Measurements from ENCODE around the gene CMTM8.
"Not testable (repeated sequence)": the region's sequence is repeated elsewhere in the genome, so short reads cannot be mapped to it uniquely, and the experiment has no call there.

CMTM8 gene

DNA sequence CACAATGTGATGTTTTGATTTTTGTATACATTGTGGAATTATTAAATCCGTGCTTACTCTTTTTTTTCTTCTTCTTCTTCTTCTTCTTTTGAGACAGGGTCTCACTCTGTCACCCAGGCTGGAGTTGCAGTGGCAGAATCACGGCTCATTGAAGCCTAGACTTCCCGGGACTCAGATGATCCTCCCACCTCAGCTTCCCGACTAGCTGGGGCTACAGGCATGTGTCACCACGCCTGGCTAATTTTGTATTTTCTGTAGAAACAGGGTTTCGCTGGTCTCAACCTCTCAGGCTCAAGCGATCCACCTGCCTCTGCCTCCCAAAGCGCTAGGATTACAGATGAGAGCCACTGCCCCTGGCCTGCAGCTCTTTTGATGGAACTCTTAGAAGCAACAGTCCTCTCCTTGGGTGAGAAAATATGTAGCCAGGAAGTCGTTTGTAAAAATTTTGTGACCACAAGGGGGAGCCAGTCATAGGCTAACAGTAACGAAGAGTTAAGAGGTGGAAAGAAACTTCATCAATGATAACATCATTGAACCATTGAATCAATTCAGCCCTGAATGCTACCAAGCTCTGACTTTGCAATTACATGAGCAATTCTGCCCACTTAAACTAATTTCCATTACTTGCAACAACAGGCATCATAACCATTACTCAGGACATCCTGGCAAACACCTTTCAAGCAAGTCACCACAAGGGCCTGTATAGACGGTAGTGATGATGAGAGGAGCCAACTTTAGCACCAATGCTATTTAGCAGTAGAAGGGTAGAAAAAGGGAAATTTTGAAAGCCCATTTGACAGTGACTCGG is 136.5 kb downstream of the CMTM8 start:
- DNase-seq = peak in 25 of 56 donors; percentile 1 to 63 (median 14)

- no peak for DNase-seq
Measured at GRCh38 chr3:32375596-32375930, 137.1 kb downstream of the CMTM8 start.

GRCh38 chr3:32376115-32376514 is 137.6 kb downstream of the CMTM8 start:
- no peak for DNase-seq

DNA sequence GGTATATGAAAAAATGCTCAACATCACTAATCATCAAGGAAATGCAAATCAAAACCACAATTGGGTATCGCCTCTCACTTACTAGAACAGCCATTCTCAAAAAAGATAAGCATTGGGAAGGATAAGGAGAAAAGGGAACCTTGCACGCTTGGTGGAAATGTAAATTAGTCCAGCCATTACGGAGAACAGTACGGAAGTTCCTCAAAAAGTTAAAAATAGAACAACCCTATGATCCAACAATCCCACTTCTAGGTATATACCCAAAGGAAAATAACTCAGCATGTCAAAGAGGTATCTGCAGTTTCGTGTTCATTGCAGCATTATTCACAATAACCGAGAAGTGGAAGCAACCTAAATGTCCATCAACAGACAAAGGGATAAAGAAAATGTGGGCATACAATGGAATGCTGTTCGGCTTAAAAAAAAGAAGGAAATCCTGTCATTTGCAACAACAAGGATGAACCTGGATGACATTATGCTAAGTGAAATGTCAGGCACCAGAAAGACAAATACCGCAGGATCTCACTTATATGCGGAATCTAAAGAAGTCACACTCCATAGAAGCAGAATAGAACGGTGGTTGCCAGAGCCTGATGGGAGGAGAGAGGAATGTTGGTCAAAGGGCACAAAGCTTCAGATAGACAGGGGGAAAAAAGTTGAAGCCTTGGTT is 141.5 kb downstream of the CMTM8 start:
- no peak for DNase-seq

DNA sequence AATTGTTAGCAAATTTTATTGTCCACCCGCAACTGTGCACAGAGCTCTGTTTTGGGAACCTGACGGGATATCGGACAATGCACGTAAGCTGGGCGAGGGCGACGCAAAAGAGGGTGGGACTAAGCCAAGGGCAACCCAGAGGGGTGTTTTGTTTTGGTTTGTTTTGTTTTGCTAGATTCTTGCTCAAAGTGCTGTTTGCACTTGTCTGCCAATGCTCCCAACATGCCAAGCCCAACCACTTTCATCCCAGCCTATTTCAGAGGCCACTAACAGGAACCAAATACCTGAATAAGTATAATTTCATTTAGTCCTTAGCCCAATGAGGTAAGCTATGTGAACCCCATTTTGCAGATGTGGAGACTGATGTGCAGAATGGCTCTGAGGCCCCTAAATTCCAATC is 143.4 kb downstream of the CMTM8 start:
- no peak for DNase-seq

DNA sequence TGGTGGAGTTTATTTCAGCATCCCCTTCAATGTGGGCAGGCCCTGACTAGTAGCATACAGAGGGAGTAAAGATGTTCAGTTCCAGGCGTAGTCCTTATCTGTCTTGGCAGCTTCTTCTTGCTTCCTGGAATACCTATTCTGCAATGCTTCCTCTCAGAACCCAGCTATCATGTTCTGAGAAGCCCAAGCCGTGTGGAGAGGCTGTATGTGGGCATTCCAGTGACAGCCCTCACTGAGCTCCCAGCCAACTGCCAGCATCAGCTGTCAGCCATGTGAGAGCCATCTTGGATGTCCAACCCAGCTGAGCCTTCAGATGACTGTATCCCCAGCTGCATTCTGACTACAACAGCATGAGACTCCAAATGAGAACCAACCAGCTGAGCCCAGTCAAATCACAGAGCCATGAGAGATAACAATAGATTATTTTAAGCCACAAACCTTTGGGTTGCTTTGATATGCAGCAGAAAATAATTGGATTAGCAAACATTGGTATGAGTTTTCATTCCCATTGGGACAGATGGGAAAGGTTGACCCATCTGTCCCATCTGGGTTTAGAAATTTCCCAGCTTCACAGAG is 144.7 kb downstream of the CMTM8 start:
- DNase-seq = no peak

GRCh38 chr3:32384938-32385337 is 146.5 kb downstream of the CMTM8 start:
- no peak for DNase-seq

- no peak for DNase-seq
Measured at GRCh38 chr3:32387512-32387911, 149.0 kb downstream of the CMTM8 start.

GRCh38 chr3:32389577-32389976 is 151.1 kb downstream of the CMTM8 start:
- not testable (repeated sequence) for DNase-seq

GRCh38 chr3:32391643-32392535 is 153.4 kb downstream of the CMTM8 start, which contains the start of gene CMTM7:
Gene CMTM7, plus strand, starts transcription at chr3:32391853. Its CDS starts 54 bp downstream, at chr3:32391907.
- peak in 7 of 56 donors; percentile 8 to 45 (median 14) for DNase-seq

- DNase-seq = no peak
Measured at GRCh38 chr3:32392536-32393302, 154.2 kb downstream of the CMTM8 start.

GRCh38 chr3:32395496-32395895 is 157.0 kb downstream of the CMTM8 start:
- no peak for DNase-seq

GRCh38 chr3:32397941-32398340 is 159.5 kb downstream of the CMTM8 start:
- DNase-seq = no peak

- DNase-seq = peak in 1 of 56 donors; percentile 16
Measured at GRCh38 chr3:32398531-32398930, 160.1 kb downstream of the CMTM8 start.

DNA sequence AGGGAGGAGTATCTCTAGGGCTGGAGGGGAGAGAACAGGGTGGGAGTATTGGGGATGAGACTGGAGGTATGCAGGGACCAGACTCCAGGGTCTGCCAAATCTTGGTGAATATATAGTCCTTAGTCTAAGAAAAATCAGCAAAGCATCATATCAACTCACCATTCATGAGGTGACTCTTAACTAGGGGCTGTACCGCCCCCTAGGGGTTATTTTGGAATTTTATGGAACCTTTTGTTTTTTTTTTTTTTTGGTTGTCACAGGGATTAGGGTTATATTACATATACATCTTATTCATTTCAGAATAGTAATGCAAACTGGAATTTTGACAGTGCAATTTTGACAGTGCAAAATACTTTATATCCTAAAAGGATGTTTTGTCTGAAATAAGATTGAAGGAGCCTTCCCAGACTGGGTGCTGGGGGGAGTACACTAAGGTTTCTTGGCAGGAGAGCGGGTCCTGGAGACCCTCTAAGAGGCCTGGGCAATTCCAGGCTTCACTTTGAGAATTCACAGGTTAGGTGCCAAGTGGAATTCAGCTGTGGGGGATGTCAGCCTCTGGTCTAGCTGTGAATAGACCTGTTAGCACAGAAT is 160.6 kb downstream of the CMTM8 start:
- DNase-seq = no peak

GRCh38 chr3:32401126-32401525 is 162.6 kb downstream of the CMTM8 start:
- no peak for DNase-seq

GRCh38 chr3:32401556-32402081 is 163.1 kb downstream of the CMTM8 start:
- peak in 52 of 56 donors; percentile 12 to 82 (median 51) for DNase-seq

GRCh38 chr3:32403663-32404062 is 165.2 kb downstream of the CMTM8 start:
- no peak for DNase-seq

GRCh38 chr3:32404714-32405113 is 166.2 kb downstream of the CMTM8 start:
- DNase-seq = no peak

GRCh38 chr3:32405155-32405554 is 166.7 kb downstream of the CMTM8 start:
- no peak for DNase-seq
